HCT116 (cell line): ENCODE data around the gene SPATS1. TPM values are rescaled to one million over a fixed set of nuclear protein-coding genes. Genes with fewer than 3 reads are reported as not detected.
A peak's percentile ranks its signal among the peaks of the same experiment; 100 is the strongest.

Experiments used
- ATAC-seq: fragments of 200-7000 bp; cut with Tn5 transposase; 2 replicates; pipeline ENCODE4 v1.9.1; 2020; ENCODE audit warnings: mild to moderate bottlenecking, moderate library complexity
- BruUV-seq: library from RNA; stranded (reverse); fragments of 400-500 nt; replicated peaks from 2 replicates; lab custom pipeline; 2021; lab: Mats Ljungman, UMichigan
- CTCF ChIA-PET: fragments of 300-600 bp; sonication (Branson Sonifier 250); formaldehyde crosslinking; loops from one replicate; lab custom pipeline; 2021; ENCODE audit warnings: antibody characterized with exemption; lab: Charles Lee
- POLR2A ChIA-PET: fragments of 300-600, 350-600 bp; sonication (Branson Sonifier 250); formaldehyde crosslinking; loops from one replicate; lab custom pipeline; 2021; ENCODE audit warnings: antibody characterized with exemption; lab: Charles Lee
- RAD21 ChIA-PET, 2 experiments: fragments of 300-600 bp; sonication (Branson Sonifier 250); formaldehyde crosslinking; loops; one replicate each; lab custom pipeline; 2023; ENCODE audit warnings: low total read pairs in 2 of 2; ENCODE audit not compliant: uncharacterized antibody in 2 of 2, unreplicated experiment in 2 of 2, low non-redundant PET in 1 of 2; lab: Charles Lee
- DNase-seq: peaks from one replicate; pipeline ENCODE4 v3.0.0-alpha.2; 2010; ENCODE audit warnings: low read depth, low spot score
- H2AFZ ChIP-seq: fragments of 200-600 bp; shearing (Covaris generic), sonication (generic); 2 replicates; pipeline ENCODE4 v1.6.1; 2017; ENCODE audit warnings: low read depth, mixed run types, mixed read lengths, antibody characterized with exemption, low read length; ENCODE audit not compliant: poor library complexity, severe bottlenecking
- H3K27ac ChIP-seq: 2 replicates; pipeline ENCODE4 v1.5.1; 2012; ENCODE audit warnings: low read depth, low read length
- H3K27me3 ChIP-seq: fragments of 200-600 bp; sonication (generic); 2 replicates; pipeline ENCODE4 v1.6.1; 2016; ENCODE audit warnings: mixed run types, low read length, mixed read lengths; ENCODE audit not compliant: insufficient read depth
- H3K36me3 ChIP-seq, 2 experiments: fragments of 200-500 bp in 1 of 2; fragments of 200-600 bp in 1 of 2; sonication (Bioruptor generic) in 1 of 2; sonication (generic) in 1 of 2; 2 replicates each; pipeline versions ENCODE4 v1.5.1 to v1.6.1; 2014 to 2016; ENCODE audit warnings: low read length in 2 of 2, inconsistent platforms in 1 of 2, mixed read lengths in 1 of 2, mixed run types in 1 of 2; ENCODE audit not compliant: insufficient read depth in 2 of 2, control insufficient read depth in 1 of 2
- H3K4me1 ChIP-seq, 2 experiments: fragments of 200-600 bp in 1 of 2; sonication (generic) in 1 of 2; 2 replicates each; pipeline versions ENCODE4 v1.5.1 to v1.6.1; 2012 to 2017; ENCODE audit warnings: low read length in 2 of 2, inconsistent platforms in 1 of 2, mild to moderate bottlenecking in 1 of 2, mixed read lengths in 1 of 2, mixed run types in 1 of 2, moderate library complexity in 1 of 2; ENCODE audit not compliant: insufficient read depth in 2 of 2, control insufficient read depth in 1 of 2
- H3K4me2 ChIP-seq: fragments of 200-600 bp; sonication (generic); 2 replicates; pipeline ENCODE4 v1.6.1; 2017; ENCODE audit warnings: mixed run types, low read length, mixed read lengths
- H3K4me3 ChIP-seq, 2 experiments: fragments of 200-600 bp in 1 of 2; sonication (generic) in 1 of 2; replicated peaks in 1 of 2; 2 replicates each; pipeline ENCODE4 v1.5.1; 2011 to 2016; ENCODE audit warnings: low read length in 2 of 2, control low read depth in 1 of 2, low read depth in 1 of 2, mild to moderate bottlenecking in 1 of 2, mixed read lengths in 1 of 2, mixed run types in 1 of 2
- H3K79me2 ChIP-seq: fragments of 200-600 bp; sonication (generic); 2 replicates; pipeline ENCODE4 v1.6.1; 2017; ENCODE audit warnings: mild to moderate bottlenecking, mixed run types, low read length, moderate library complexity, mixed read lengths; ENCODE audit not compliant: insufficient read depth
- H3K9ac ChIP-seq: fragments of 200-600 bp; sonication (generic); 2 replicates; pipeline ENCODE4 v1.6.1; 2016; ENCODE audit warnings: low read length, mixed read lengths
- H3K9me2 ChIP-seq: fragments of 200-600 bp; sonication (generic), shearing (Covaris generic); 2 replicates; pipeline ENCODE4 v1.6.1; 2017; ENCODE audit warnings: mixed run types, mild to moderate bottlenecking, moderate library complexity; ENCODE audit not compliant: insufficient read depth
- H3K9me3 ChIP-seq, 2 experiments: fragments of 200-500 bp in 1 of 2; fragments of 200-600 bp in 1 of 2; sonication (Bioruptor generic) in 1 of 2; sonication (generic) in 1 of 2; 2 replicates each; pipeline ENCODE4 v1.6.1; 2014 to 2017; ENCODE audit warnings: low read length in 2 of 2, mixed read lengths in 2 of 2, inconsistent platforms in 1 of 2, low read depth in 1 of 2, mild to moderate bottlenecking in 1 of 2, mixed run types in 1 of 2, moderate library complexity in 1 of 2; ENCODE audit not compliant: control insufficient read depth in 1 of 2, insufficient read depth in 1 of 2
- H4K20me1 ChIP-seq: fragments of 200-600 bp; sonication (generic), shearing (Covaris generic); 2 replicates; pipeline ENCODE4 v1.6.1; 2017; ENCODE audit warnings: mixed run types, mild to moderate bottlenecking, moderate library complexity; ENCODE audit not compliant: insufficient read depth
- ATF3 ChIP-seq: IDR thresholded peaks from 2 replicates; pipeline ENCODE4 v1.6.1; 2012
- CBX3 ChIP-seq: IDR thresholded peaks from 2 replicates; pipeline ENCODE4 v1.6.1; 2012; ENCODE audit warnings: low read depth
- CEBPB ChIP-seq: IDR thresholded peaks from 2 replicates; pipeline ENCODE4 v1.6.1; 2012; ENCODE audit warnings: low read depth
- CTCF ChIP-seq, 3 experiments: fragments of 200-600 bp in 1 of 3; sonication (generic) in 1 of 3; IDR thresholded peaks in 2 of 3; conservative IDR thresholded peaks in 1 of 3; 2 replicates each; pipeline ENCODE4 v1.5.1; 2012 to 2017; ENCODE audit warnings: low read depth in 2 of 3, low read length in 2 of 3, antibody characterized with exemption in 1 of 3, borderline replicate concordance in 1 of 3, control low read depth in 1 of 3, mild to moderate bottlenecking in 1 of 3, mixed read lengths in 1 of 3, mixed run types in 1 of 3, moderate library complexity in 1 of 3; ENCODE audit not compliant: insufficient read depth in 1 of 3
- EGR1 ChIP-seq: IDR thresholded peaks from 2 replicates; pipeline ENCODE4 v1.6.1; 2012; ENCODE audit warnings: low read depth
- ELF1 ChIP-seq: IDR thresholded peaks from 2 replicates; pipeline ENCODE4 v1.6.1; 2012; ENCODE audit warnings: low read depth, borderline replicate concordance
- EZH2 ChIP-seq: fragments of 200-600 bp; sonication (generic); IDR thresholded peaks from 2 replicates; pipeline ENCODE4 v1.6.1; 2017; ENCODE audit warnings: antibody characterized with exemption, mixed run types
- EZH2phosphoT487 ChIP-seq: fragments of 200-600 bp; IDR thresholded peaks from 2 replicates; pipeline ENCODE4 v1.6.1; 2018; ENCODE audit warnings: antibody characterized with exemption, borderline replicate concordance
- FOSL1 ChIP-seq: IDR thresholded peaks from 2 replicates; pipeline ENCODE4 v1.6.1; 2012; ENCODE audit warnings: low read depth
- POLR2AphosphoS5 ChIP-seq: IDR thresholded peaks from 2 replicates; pipeline ENCODE4 v1.6.1; 2011; ENCODE audit warnings: mild to moderate bottlenecking, low read depth, low read length, moderate library complexity
- RAD21 ChIP-seq: IDR thresholded peaks from 2 replicates; pipeline ENCODE4 v1.6.1; 2012; ENCODE audit warnings: low read depth, mild to moderate bottlenecking
- REST ChIP-seq: IDR thresholded peaks from 2 replicates; pipeline ENCODE4 v1.6.1; 2012; ENCODE audit warnings: low read depth
- SIN3A ChIP-seq: IDR thresholded peaks from 2 replicates; pipeline ENCODE4 v1.6.1; 2012; ENCODE audit warnings: low read depth
- SP1 ChIP-seq: IDR thresholded peaks from 2 replicates; pipeline ENCODE4 v1.6.1; 2012; ENCODE audit warnings: low read depth
- SRF ChIP-seq: IDR thresholded peaks from 2 replicates; pipeline ENCODE4 v1.6.1; 2012; ENCODE audit warnings: low read depth
- TCF7L2 ChIP-seq: IDR thresholded peaks from 2 replicates; pipeline ENCODE4 v1.7.0; 2011; ENCODE audit warnings: borderline replicate concordance, inconsistent platforms; ENCODE audit not compliant: insufficient read depth, insufficient read length; ENCODE audit errors: extremely low read depth
- ZBTB33 ChIP-seq: IDR thresholded peaks from 2 replicates; pipeline ENCODE4 v1.6.1; 2011; ENCODE audit warnings: mild to moderate bottlenecking, low read length, moderate library complexity; ENCODE audit not compliant: insufficient replicate concordance; ENCODE audit errors: extremely low read depth
- ZNF274 ChIP-seq: fragments of 200-500 bp; sonication (Bioruptor generic); IDR thresholded peaks from 2 replicates; pipeline ENCODE4 v1.6.1; 2014; ENCODE audit warnings: mild to moderate bottlenecking, low read depth, low read length, inconsistent platforms
- intact Hi-C: fragments of 100-400 bp; cut with micrococcal nuclease; formaldehyde crosslinking; loops from 2 replicates; pipeline ENCODE4 v1.10.0; 2022
- total RNA-seq: library from RNA; stranded (reverse); gene quantifications from one replicate; pipeline ENCODE4 v1.2.1, GENCODE V29; 2021; ENCODE audit not compliant: unreplicated experiment

The SPATS1 gene
- total RNA-seq, 1 experiment from 2014 or later: not detected

GRCh38 chr6:44294832-44295791, 47.3 kb upstream of the SPATS1 start:
- no peaks in the 10 kb centered on the region for H3K9me2 ChIP-seq
- ChIA-PET RAD21 (interaction anchor here in 1 of 2 experiments (1.2 kb wide), 1 partner anchor 27 kb away, joined by 3 read pairs; no protein-coding TSS in a partner anchor), POLR2A (no interaction called here), CTCF (interaction anchor here (1.0 to 2.9 kb wide), 3 partner anchors 10 to 27 kb away, joined by 3 to 16 read pairs (median 6); partner anchors contain the start of gene AARS2)
- ATAC-seq: peak; percentile 23; the same call in 1 of the 2 replicates
- intact Hi-C loops: no loop called here
- no peak overlapping the region for H3K9ac ChIP-seq
- peak overlapping the region; percentile 19; the same call in 1 of the 2 replicates for H3K4me2 ChIP-seq
- H2AFZ ChIP-seq: no peak overlapping the region
- no peak for DNase-seq
- no peaks in the 10 kb centered on the region for H4K20me1 ChIP-seq
- no peaks in the 10 kb centered on the region for H3K9me3 ChIP-seq
- no peak overlapping the region for H3K4me3 ChIP-seq
- no peaks in the 10 kb centered on the region for H3K36me3 ChIP-seq
- no TSS peak for BruUV-seq
- TF ChIP-seq ELF1: no peak
- no peak for TF ChIP-seq EZH2
- TF ChIP-seq ZBTB33: no peak
- TF ChIP-seq EGR1: no peak
- TF ChIP-seq SRF: no peak
- TF ChIP-seq CTCF (IDR thresholded peaks at IDR 0.05 in 2 of 3, conservative IDR thresholded peaks at IDR 0.05 in 1 of 3; ENCODE audit: borderline replicate concordance in 1 of 3, insufficient read depth in 1 of 3, low read depth in 2 of 3, low read length in 2 of 3): no peak
- no peak for TF ChIP-seq EZH2phosphoT487
- no peak for TF ChIP-seq FOSL1
- no peak for TF ChIP-seq ZNF274
- no peak for TF ChIP-seq SIN3A
- TF ChIP-seq POLR2AphosphoS5: no peak; the same call in 1 of the 2 replicates
- TF ChIP-seq TCF7L2: no peak
- TF ChIP-seq SP1: no peak
- no peak for TF ChIP-seq RAD21
- TF ChIP-seq CBX3: no peak
- TF ChIP-seq ATF3: no peak
- TF ChIP-seq REST: no peak
- TF ChIP-seq CEBPB: no peak
- H3K79me2 ChIP-seq: no peaks in the 10 kb centered on the region
- H3K27ac ChIP-seq: no peak overlapping the region
- no peaks in the 10 kb centered on the region; the same call in 1 of the 2 replicates for H3K27me3 ChIP-seq
- H3K4me1 ChIP-seq: peaks cover 4 to 9% of the 10 kb centered on the region in 2 experiments; a peak in 3 of 4 replicates
